ENCODE results near the gene NELL1. TPM values are rescaled to one million over a fixed set of nuclear protein-coding genes. Genes with fewer than 3 reads are reported as not detected.

The NELL1 gene
- total RNA-seq, 1 experiment from 2014 or later, result 0.22 TPM

DNA sequence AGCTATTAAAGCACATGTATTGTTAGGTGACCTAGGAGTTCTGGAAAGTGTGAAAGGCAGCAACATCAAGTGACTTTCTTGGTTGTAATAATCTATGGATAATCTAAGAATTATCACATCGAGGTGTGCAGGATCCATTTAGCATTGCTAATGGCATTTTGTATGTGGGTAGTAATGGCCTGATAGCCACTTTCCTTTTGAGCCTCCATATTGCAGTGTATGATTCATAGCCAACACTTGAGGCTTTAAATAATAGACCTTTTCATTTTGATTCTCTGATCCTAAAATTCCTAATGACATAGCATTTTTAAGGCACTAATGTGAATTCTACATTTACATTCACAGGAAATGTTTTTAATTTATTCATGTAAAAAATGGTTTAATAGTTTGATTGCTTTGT, 759.4 kb downstream of the NELL1 start:
- no peak overlapping the region for H3K18ac ChIP-seq (ENCODE audit: insufficient read length, low read depth, low read length)
- no peak overlapping the region for H4K5ac ChIP-seq (ENCODE audit: insufficient read length, low read depth, low read length)
- DNase-seq, result no peak
- H3K4me2 ChIP-seq (ENCODE audit: insufficient read depth, insufficient read length, low read length), result no peak overlapping the region
- H3K23ac ChIP-seq (ENCODE audit: insufficient read length, low read depth, low read length), result no peak overlapping the region
- Mint-ChIP-seq H3K27me3 (ENCODE audit: low read depth) (no peaks in the 10 kb centered on the region), H3K4me3 (no peak overlapping the region), H3K27ac (no peak overlapping the region), H3K4me1 (0 out of 4 replicates have a peak, but pooled peaks cover 0 to 2% of the 10 kb centered on the region in 2 experiments), H3K9me3 (no peaks in the 10 kb centered on the region), H3K36me3 (ENCODE audit: insufficient read depth in 1 of 3, low read depth in 3 of 3) (no peaks in the 10 kb centered on the region)
- H4K8ac ChIP-seq (replicated peaks; ENCODE audit: insufficient read length, low read depth, low read length), result no peak overlapping the region
- no peaks in the 10 kb centered on the region for H3K4me1 ChIP-seq (ENCODE audit: insufficient read depth, low read length)
- no peak overlapping the region for H2BK5ac ChIP-seq (ENCODE audit: insufficient read length, low read length)
- no peaks in the 10 kb centered on the region for H3K23me2 ChIP-seq (ENCODE audit: insufficient read length, low read depth, low read length, poor library complexity, severe bottlenecking)
- no peak overlapping the region for H3K4ac ChIP-seq (ENCODE audit: low read depth, low read length)
- no peak overlapping the region for H2BK120ac ChIP-seq (ENCODE audit: low read depth, low read length, poor library complexity, severe bottlenecking)
- H2BK20ac ChIP-seq (ENCODE audit: low read depth, low read length, poor library complexity, severe bottlenecking), result no peak overlapping the region
- H3K79me1 ChIP-seq (ENCODE audit: insufficient read depth, low read depth, low read length, poor library complexity, severe bottlenecking), result no peaks in the 10 kb centered on the region
- no peak overlapping the region for H3K9ac ChIP-seq (ENCODE audit: extremely low read depth, insufficient read length, low read length)
- no peak overlapping the region for H2BK12ac ChIP-seq (ENCODE audit: insufficient read length, low read depth, low read length)
- H3K56ac ChIP-seq (ENCODE audit: insufficient read length, low read depth, low read length), result no peak overlapping the region
- H3T11ph ChIP-seq (ENCODE audit: low read length), result no peak overlapping the region
- H3K14ac ChIP-seq (ENCODE audit: insufficient read depth, low read length), result no peak overlapping the region
- no peaks in the 10 kb centered on the region for H3K79me2 ChIP-seq (ENCODE audit: insufficient read depth, low read length)
- no peak overlapping the region for H2BK15ac ChIP-seq (ENCODE audit: low read depth, low read length)
- TF ChIP-seq, protein P1, sequence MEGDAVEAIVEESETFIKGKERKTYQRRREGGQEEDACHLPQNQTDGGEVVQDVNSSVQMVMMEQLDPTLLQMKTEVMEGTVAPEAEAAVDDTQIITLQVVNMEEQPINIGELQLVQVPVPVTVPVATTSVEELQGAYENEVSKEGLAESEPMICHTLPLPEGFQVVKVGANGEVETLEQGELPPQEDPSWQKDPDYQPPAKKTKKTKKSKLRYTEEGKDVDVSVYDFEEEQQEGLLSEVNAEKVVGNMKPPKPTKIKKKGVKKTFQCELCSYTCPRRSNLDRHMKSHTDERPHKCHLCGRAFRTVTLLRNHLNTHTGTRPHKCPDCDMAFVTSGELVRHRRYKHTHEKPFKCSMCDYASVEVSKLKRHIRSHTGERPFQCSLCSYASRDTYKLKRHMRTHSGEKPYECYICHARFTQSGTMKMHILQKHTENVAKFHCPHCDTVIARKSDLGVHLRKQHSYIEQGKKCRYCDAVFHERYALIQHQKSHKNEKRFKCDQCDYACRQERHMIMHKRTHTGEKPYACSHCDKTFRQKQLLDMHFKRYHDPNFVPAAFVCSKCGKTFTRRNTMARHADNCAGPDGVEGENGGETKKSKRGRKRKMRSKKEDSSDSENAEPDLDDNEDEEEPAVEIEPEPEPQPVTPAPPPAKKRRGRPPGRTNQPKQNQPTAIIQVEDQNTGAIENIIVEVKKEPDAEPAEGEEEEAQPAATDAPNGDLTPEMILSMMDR (conservative IDR thresholded peaks at IDR 0.05), result no peak
- H3K27ac ChIP-seq (ENCODE audit: insufficient read length, low read depth, low read length), result no peak overlapping the region
- no peak overlapping the region for H2AFZ ChIP-seq (ENCODE audit: low read length)
- no peak overlapping the region for H2AK5ac ChIP-seq (ENCODE audit: insufficient read length, low read length)
- H4K20me1 ChIP-seq (ENCODE audit: control insufficient read depth, insufficient read depth, insufficient read length), result no peaks in the 10 kb centered on the region
- H3K9me3 ChIP-seq (ENCODE audit: control insufficient read depth, low read depth, low read length), result no peaks in the 10 kb centered on the region
- WGBS (ENCODE audit: extremely low coverage, insufficient read length, low lambda C conversion rate), result no CpG with 5 or more reads among the region's 1 CpG
- no peak overlapping the region for H4K91ac ChIP-seq (ENCODE audit: insufficient read length, low read depth, low read length)
- no peaks in the 10 kb centered on the region for H3K27me3 ChIP-seq (ENCODE audit: insufficient read depth, low read length)

Measured in H9 (cell line).